Choroid plexus epithelial cell (primary cell): ENCODE results near the gene GSTT2.

Experiments used
- DNase-seq: peaks from one replicate; pipeline ENCODE4 v3.0.0-alpha.2; 2010; ENCODE audit warnings: low read depth
- H3K4me3 ChIP-seq: 2 replicates; pipeline ENCODE4 v1.5.1; 2011; ENCODE audit warnings: low read depth, mild to moderate bottlenecking, control low read depth, low read length, moderate library complexity
- CTCF ChIP-seq: conservative IDR thresholded peaks from 2 replicates; pipeline ENCODE4 v1.5.1; 2011; ENCODE audit warnings: low read depth, mild to moderate bottlenecking, control low read depth, inconsistent platforms, low read length, moderate library complexity

The GSTT2 gene

GRCh38 chr22:24023204-24023789 is 43.4 kb downstream of the GSTT2 start:
- no peak for TF ChIP-seq CTCF
- no peak for DNase-seq
- H3K4me3 ChIP-seq = no peak overlapping the region

- H3K4me3 ChIP-seq = no peak overlapping the region
- TF ChIP-seq CTCF = no peak
- DNase-seq = no peak
These were observed 44.4 kb downstream of the GSTT2 start for GRCh38 chr22:24024354-24024753.

GRCh38 chr22:24025475-24025874 is 45.5 kb downstream of the GSTT2 start:
- no peak overlapping the region for H3K4me3 ChIP-seq
- DNase-seq = no peak
- TF ChIP-seq CTCF = no peak

- DNase-seq = no peak
- no peak overlapping the region for H3K4me3 ChIP-seq
- TF ChIP-seq CTCF = no peak
These were observed 46.1 kb downstream of the GSTT2 start for GRCh38 chr22:24026056-24026455.

- no peak overlapping the region for H3K4me3 ChIP-seq
- no peak for TF ChIP-seq CTCF
- DNase-seq = no peak
These were observed 46.8 kb downstream of the GSTT2 start for GRCh38 chr22:24026733-24027132.

- no peak overlapping the region for H3K4me3 ChIP-seq
- TF ChIP-seq CTCF = no peak
- DNase-seq = no peak
These were observed 47.5 kb downstream of the GSTT2 start for GRCh38 chr22:24027389-24027975.

GRCh38 chr22:24027991-24028390 is 48.1 kb downstream of the GSTT2 start:
- no peak for DNase-seq
- no peak overlapping the region for H3K4me3 ChIP-seq
- no peak for TF ChIP-seq CTCF
